SH-SY5Y (cell line): ENCODE results near the gene MGAT5B.

ENCODE experiments used
- GATA2 ChIP-seq: IDR thresholded peaks from 2 replicates; pipeline ENCODE4 v1.6.1; 2011; ENCODE audit warnings: mild to moderate bottlenecking, low read depth, low read length
- GATA3 ChIP-seq: IDR thresholded peaks from 2 replicates; pipeline ENCODE4 v1.6.1; 2011; ENCODE audit warnings: low read depth, mild to moderate bottlenecking, low read length, moderate library complexity

- TF ChIP-seq GATA2 (no peak), GATA3 (no peak)
Observed at GRCh38 chr17:76983075-76983775, 115.0 kb downstream of the MGAT5B start.
